Stimulated activated CD8-positive, alpha-beta memory T cell treated with anti-CD3 and anti-CD28 coated beads, Interleukin-15, amount 100 ng/mL, for 1 hour (primary cell): ENCODE results near the gene LRRC8A.
A peak's percentile ranks its signal among the peaks of the same experiment; 100 is the strongest.
"Not testable (repeated sequence)": the region's sequence is repeated elsewhere in the genome, so short reads cannot be mapped to it uniquely, and the experiment has no call there.

Experiments used
- DNase-seq: peaks from one replicate; pipeline ENCODE4 v3.0.0-alpha.2; 2020; ENCODE audit warnings: low read depth

LRRC8A gene

DNA sequence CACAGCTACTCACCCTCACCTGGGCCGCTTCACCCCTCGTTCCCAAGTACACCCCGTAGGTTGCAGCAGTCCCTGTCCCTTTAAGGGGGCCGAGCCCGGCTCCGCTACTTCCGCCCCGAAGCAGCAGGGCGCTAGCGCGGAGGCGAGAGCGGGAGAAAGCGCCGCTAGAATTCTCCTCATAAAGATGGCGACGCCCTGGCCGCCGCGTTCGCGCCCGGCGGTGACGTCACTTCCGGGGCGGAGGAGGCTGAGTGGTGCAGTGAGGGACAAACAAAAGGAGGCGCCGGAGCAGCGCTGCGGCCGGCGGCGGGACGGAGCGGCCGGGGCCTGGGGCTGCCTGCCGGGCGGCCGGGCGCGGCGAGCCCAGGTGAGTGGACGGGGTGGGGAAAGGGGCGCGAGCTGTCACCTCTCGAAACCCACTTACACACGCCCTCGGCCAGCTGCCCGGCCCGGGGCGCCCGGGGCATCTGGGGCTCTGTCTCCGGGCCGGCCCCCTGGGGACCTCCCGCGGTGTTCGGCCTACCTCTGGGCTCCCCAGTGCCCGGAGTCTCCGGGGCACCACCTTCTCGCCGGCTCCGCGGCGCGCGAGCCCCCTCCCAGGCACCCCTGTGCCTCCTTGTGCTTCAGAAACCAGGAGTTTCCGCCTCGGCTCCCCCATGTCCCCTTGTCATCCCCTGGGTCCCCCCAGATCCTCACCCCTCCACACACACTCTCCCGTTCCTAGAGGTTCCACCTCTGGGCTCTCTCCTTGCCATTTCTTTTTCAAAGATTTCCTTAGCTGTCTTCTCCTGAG is at the start of gene LRRC8A, which contains the start of gene KYAT1:
Gene LRRC8A (plus strand): TSS at position 250 of the 793 bp plus-strand sequence. CDS start 25,032 bp downstream, outside the sequence.
Gene KYAT1 (minus strand): TSS at position 67 of the 793 bp plus-strand sequence. CDS start 36,545 bp downstream, outside the sequence.
- peak; percentile 97 for DNase-seq

DNA sequence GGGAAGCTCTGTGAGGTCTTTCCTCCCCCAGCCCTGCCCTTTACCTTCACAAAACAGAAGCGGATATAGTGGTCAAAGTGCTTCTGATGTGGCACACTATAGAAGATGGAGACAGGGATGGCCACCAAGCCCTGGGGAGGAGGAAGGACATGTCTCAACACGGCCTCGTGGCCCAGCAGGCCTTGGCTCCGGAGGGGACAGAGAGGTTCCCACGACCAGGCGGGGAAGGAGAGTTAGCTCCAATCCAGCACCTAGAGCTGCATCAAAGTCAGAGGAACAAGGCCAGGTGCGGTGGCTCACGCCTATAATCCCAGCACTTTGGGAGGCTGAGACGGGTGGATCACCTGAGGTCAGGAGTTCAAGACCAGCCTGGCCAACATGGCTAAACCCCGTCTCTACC is 48.2 kb upstream of the LRRC8A start:
- no peak for DNase-seq

DNA sequence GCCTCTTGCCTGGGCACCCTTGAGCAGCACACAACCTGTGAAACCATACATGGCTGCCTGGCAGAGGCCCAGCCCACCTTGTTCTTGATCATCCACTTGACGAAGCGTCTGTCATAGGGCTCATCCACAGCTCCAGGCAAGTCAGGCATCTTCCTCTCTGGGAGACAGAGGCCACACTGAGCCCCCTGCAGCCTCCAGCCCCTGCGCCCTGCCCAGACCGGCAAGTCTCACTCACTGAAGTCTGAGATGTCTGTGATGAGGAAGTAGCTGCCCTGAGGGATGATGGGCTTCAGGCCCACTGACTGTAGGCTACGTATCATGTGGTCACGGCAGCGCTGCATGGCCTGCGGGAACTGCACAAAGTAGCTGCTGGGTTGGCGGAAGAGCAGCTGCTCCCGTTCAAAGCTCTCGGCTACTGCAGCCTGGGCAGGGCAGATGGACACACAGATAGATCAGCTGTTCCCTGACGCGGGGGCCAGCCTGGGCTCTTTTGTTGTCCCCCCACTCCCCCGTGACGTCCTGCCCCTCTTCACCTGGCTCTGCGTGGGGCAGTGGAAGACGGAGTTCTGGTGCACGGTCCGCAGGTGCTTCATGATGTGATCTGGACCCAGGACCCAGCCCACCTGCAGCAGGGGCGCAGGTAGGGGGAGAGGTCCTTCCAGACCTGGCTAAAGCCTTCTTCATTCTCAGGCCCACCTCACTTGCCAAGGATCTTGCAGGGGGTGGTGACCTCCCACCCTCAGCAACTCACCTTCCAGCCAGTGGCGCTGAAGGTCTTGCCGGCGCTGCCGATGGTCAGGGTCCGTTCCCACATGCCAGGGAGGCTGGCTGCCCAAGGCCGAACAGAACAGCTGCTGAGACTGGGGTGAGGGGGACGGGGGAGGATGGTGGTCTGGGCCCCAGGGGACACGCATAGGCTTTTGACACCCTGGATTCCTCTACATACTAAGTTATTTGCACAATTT is 46.4 kb upstream of the LRRC8A start:
- no peak for DNase-seq

DNA sequence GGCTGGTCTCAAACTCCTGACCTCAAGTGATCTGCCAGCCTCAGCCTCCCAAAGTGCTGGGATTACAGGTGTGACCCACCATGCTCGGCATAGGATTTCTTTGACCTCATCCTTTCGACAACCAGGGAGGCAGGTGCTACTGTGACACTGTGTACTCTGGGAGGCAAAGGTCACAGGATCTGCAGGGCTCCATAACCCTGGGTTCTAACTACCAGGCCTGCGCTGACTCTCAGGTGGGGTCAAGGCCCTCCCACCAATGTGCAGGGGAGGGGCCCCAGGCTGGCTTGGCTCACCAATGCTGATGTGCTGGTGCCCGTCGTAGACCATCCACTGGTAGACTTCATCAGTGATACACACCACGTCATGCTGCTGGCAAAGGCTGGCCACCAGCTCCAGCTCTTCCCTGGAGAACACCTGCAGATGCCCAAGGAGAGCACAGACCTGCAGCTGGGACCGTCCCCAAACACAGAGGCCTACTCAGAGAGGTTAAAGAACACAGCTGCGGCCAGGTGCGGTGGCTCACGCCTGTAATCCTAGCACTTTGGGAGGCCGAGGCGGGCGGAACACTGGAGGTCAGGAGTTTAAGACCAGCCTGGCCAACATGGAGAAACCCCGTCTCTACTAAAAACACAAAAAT is 45.3 kb upstream of the LRRC8A start:
- no peak for DNase-seq

DNA sequence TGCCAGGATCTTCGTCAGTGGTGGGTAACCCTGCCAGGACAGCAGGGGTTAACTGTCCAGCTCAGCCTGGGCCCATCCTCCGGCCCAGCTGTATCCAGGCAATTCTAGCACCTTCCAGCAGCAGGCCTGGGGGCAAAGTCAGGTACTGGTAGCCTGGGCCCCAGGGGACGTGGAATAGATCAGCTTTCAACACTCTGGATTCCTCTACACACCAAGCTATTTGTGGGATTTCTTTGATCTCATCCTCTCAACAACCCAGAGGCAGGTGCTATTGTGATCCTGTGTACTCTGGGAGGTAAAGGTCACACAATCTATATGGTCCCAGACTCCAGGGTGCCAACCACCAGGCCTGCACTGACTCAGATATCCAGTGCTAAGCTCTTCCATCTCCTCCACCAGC is 43.6 kb upstream of the LRRC8A start:
- no peak for DNase-seq

DNA sequence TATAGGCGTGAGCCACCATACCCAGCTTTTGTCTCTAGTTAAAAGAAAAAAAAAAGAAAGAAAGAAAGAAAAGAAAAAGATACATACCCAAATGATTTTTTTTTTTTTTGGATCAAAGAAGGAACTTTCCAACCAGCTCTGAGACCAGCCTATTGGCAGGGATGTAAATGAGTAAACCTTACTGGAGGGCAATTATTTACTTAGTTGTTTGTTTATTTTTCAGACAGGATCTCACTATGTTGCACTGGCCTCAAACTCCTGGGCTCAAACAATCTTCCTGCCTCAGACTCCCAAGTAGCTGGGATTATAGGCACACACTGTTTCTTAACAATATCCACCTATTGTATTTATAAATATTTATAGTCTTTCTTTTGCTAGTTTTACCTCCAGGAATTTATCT is 41.4 kb upstream of the LRRC8A start:
- DNase-seq: no peak

DNA sequence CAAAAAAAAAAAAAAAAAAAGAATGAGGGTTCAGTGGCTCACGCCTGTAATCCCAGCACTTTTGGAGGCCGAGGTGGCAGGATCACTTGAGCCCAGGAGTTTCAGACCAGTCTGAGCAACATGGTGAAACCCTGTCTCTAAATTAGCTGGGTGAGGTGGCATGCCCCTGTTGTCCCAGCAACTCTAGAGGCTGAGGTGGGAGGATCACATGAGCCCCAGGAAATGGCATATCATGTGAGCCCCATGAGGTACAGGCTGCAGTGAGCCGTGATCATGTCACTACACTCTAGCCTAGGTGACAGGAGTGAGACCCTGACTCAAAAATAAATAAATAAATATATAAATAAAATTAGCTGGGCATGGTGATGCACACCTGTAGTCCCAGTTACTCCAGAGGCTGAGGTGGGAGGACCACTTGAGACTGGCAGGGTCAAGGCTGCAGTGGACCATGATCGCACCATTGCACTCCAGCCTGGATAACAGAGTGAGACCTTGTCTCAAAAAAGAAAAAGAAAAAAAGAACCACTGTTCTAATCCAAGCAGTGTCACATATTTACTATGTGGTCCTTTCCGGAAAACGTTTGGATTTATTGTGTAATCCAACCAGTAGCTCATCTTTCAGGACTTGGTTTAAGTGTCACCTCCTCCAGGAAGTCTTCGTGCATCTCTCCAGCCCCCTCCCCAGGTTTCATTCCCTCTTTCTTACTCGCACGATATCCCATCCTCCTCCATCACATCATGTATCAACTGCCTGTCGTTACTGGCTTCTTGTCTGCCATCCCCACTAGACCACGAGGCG is 40.0 kb upstream of the LRRC8A start:
- no peak for DNase-seq

DNA sequence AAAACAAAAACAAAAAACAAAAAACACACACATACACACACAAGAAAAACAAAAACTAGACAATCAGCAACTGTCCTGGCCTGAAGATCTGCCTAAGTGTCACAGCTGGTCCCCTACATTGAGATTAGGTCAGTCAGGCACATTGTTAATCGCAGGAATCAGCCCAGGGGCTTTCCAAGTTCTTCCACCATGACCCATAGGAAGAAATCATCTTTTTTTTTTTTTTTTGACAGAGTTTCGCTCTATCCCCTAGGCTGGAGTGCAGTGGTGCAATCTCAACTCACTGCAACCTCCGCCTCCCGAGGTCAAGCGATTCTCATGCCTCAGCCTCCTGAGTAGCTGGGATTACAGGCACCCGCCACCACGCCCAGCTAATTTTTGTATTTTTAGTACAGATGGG is 38.8 kb upstream of the LRRC8A start:
- DNase-seq: not testable (repeated sequence)

DNA sequence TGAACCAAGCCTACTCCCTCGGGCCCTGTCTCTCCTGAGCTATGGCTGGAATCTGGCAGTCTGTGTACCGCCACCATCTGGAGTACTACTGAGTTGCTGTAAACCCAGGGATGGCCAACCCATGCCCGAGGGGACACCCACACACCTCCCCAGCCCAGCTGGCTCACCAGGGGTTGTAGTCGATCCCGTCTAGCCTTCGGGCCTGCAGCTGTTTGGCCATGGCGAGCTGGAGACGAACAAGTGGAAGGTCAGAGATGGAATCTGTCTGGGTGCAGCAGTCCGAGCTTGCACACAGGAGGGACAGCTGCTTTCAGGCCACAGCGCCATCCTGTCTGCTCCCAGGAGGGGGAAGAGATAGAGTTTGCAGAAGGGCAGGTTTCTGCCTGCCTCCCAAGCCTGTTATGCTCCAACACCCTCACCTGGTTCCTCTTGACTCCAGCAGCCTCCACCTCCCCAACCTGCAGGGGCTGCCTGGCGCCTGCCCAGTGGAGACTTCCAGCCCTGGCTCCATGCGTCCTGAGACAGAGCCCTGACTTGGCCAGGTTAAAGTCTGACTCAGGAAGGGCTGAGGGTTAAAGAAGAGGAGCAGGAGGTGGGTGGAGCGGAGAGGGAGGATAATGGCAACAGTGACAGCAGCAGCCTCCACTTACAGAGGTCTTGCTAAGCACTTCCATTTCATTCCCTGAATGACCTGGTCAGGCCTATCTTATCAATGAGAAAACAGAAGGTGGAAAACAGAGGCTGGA is 36.6 kb upstream of the LRRC8A start:
- no peak for DNase-seq

DNA sequence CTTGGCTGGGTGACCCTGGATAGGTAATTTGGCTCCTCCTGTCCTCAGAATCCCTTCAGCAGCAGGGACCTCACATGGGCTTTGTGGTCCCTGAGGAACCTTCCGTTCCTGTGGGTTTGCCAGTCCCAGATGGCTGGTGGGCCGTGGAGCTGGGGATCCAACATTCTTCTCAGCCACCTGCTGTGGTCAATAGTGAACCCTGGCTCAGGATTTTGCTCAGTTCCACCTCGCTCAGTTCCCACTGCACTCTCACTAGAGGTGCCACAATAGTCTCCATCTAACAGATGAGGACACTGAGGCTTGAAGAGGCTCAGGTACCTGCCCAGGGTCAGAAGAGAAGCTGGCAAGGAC is 35.3 kb upstream of the LRRC8A start:
- no peak for DNase-seq

DNA sequence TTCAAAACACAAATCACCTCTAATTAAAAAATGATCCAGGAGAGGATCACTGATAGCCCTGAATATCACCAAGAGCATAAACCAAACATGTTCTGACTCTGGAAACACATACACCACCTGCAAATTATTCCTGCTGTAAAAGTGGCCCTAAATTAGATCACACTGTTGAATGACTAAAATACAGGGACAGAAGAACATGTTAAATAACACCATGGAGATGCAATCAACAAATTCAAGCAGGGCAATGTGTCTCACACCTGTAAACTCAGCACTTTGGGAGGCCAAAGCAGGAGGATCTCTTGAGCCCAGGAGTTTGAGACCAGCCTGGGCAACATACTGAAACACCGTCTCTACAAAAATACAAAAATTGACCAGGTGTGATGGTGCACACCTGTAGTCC is 34.1 kb upstream of the LRRC8A start:
- no peak for DNase-seq

DNA sequence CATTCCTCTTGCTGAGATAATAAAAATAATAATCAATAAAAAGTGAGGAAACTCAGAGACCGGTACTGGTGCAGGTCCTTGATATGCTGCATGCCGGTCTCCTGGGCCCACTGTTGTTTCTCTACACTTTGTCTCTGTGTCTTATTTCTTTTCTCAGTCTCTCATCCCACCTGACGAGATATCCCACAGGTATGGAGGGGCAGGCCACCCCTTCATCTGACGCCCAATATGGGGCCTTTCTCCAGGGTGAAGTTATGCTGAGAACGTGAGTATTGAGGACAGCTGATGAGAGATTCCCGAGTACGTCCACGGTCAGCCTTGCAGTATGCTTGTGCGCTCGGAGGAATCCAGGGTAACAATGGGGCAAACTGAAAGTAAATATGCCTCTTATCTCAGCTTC is 30.9 kb upstream of the LRRC8A start:
- not testable (repeated sequence) for DNase-seq

DNA sequence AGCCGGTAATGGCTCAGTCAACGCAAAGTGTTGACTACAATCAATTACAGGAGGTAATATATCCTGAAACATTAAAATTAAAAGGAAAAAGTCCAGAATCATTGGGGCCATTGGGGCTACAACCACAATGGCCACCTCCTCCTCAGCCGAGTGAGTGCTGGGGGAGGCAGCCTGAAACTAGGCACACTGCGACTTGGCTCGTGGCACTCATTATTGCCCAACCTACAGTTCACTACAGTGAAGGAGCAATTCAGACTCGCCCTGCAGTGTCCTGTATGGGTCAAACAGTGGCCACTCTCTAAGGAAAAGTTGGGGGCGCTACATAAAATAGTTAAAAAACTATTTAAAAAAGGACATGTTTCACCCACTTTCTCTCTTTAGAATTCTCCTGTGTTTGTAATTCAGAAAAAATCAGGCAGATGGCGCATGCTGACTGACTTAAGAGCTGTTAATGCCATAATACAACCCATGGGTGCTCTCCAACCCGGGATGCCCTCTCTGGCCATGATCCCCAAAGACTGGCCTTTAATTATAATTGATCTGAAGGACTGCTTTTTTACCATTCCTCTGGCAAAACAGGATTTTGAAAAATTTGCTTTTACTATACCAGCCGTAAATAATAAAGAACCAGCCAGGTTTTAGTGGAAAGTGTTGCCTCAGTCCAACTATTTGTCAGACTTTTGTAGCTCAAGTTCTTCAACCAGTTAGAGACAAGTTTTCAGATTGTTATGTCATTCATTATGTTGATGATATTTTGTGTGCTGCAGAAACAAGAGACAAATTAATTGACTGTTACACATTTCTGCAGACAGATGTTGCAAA is 29.9 kb upstream of the LRRC8A start:
- DNase-seq: not testable (repeated sequence)

DNA sequence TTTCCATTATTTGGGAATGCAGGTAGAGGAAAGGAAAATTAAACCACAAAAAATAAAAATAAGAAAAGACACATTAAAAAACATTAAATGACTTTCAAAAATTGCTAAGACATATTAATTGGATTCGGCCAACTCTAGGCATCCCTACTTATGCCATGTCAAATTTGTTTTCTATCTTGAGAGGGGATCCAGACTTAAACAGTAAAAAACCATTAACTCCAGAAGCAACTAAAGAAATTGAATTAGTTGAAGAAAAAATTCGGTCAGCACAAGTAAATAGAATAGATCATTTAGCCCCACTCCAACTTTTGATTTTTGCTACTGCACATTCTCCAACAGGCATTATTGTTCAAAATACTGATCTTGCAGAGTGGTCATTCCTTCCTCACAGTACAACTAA is 29.3 kb upstream of the LRRC8A start:
- DNase-seq: not testable (repeated sequence)

DNA sequence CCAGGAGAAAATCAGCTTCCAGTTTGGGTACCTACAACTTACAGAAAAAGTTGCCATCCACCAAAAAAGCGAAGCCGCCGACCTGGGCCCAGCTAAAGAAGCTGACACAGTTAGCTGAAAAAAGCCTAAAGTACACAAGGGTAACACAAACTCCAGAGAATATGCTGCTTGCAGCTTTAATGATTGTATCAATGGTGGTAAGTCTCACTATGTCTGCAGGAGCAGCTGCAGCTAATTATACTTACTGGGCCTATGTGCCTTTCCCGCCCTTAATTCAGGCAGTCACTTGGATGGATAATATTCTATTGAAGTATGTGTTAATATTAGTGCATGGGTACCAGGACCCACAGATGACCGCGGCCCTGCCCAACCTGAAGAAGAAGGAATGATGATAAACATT is 27.5 kb upstream of the LRRC8A start:
- DNase-seq: not testable (repeated sequence)

DNA sequence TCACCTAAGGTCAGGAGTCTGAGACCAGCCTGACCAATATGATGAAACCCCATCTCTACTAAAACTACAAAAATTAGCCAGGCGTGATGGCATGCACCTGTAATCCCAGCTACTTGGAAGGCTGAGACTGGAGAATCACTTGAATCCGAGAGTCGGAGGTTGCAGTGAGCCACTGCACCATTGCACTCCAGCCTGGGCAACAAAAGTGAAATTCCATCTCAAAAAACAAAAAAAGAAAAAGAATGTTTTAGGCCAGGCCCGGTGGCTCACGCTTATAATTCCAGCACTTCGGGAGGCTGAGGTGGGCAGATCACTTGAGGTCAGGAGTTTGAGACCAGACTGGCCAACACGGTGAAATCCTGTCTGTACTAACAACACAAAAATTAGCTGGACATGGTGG is 23.5 kb upstream of the LRRC8A start:
- DNase-seq: not testable (repeated sequence)

DNA sequence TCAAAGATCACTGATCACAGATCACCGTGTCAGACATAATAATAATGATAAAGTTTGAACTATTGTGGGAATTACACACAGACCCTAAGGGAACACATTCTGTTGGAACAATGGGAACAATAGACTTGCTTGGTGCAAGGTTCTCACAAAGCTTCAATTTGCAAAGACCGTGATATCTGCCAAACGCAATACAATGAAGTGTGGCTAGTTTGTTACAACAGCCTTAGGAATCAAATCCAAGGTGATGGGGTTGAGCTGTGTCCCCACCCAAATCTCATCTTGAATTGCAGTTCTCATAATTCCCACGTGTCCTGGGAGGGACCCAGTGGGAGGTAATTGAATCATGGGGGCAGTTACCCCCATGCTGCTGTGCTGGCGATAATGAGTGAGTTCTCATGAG is 21.0 kb upstream of the LRRC8A start:
- DNase-seq: no peak

DNA sequence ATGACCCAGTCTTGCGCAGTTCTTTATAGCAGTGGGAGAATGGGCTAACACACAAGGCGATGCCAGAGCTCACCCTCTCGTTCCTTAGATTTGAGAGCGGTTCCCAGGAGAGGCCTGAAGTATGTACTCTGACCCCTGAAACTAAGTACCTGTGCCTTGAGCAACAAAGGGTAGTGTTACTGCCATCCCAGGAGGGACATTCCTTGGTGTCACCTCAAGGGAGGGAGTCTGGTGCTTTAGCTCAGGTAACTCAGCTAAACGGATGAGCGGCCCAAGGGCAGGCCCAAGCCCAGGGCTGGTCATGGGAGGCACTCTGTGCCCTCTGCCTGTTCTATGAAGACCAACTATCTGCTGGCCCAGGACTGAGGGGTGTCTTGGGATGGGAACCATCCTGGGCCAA is 20.4 kb upstream of the LRRC8A start:
- DNase-seq: no peak

DNA sequence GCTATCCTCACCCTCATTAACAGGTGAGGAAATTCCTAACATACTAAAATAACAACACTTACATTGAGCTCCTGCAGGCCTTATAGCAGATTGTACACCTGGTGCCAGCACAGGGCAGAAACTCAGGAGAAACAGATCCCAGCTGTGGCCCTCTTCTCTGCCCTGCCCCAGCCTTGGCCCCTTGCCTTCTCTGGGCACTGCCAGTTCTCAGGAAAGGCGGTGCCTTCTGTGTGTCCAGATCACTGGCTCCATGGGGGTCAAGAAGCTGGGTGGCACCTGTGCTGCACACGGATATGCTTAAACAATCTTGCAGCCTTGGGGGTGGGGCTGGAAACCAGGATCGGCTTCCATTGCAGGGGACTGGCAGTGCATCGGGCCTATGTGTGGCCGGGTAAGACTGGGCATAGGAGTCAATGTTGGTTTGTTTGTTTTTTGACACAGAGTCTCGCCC is 19.5 kb upstream of the LRRC8A start:
- no peak for DNase-seq

DNA sequence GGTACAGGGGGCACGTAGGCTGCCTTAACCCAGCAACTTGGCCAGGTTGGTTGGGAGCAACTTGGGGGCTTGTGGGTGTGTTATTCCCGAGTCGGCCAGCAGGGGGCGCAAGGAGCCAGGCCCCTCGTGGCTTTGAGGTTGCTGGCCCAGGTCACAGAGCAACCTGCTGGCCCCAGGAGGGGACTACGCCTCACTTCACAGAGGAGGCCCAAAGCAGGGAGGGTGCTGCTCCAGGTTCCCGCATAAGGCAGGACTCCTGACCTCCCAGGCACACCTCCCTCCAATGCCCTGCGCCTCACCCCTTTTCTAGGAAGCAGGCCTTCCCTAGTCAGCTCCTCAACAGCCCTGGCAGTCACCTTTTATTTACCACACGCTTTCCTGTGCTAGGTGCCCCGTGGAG is 18.3 kb upstream of the LRRC8A start:
- DNase-seq: peak; percentile 76
